ENCODE results near the gene SLC1A7. TPM values are rescaled to one million over a fixed set of nuclear protein-coding genes. Genes with fewer than 3 reads are reported as not detected.

SLC1A7 gene
- total and polyA plus RNA-seq, 2 donors (not counting 1 experiment from before 2014, with no cell fraction given): 0.10 TPM; not detected in 1

DNA sequence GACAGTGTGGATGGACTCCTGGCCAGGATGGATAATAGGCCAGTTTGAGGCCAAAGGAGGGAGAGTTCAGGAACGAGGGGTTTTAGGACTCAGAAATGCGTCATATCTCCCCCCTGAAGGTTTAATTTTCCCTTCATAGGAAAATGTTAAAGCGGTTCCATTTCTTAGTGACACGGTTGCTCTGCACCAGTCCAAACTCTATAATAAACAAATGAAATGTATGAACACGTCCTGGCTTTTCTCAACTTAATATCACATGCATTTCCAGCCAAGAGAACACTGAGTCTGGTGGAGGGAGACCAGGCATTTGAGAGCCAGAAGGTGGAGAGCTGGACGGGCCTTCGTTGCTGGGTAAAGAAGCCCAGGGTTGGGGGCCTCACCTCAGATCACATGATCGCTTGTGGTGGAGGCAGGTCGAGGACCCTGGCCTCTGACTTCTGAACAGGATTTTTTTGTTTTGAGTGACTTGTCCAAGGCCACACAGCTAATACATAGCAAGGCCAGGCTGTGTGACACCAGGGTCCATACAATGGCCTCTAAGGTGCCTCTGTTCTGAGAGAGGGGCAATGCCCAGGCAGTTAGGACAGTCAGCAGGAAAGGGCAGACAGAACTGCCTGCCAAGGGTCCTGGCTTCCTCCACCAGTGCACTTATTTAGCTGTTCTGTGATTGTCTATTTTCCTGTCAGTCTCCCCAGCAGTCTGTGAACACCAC lies 11.4 kb downstream of the SLC1A7 start:
- Histone ChIP-seq H3K4me1 (ENCODE audit: control insufficient read depth in 2 of 2, insufficient read depth in 2 of 2, low read length in 2 of 2) (no peaks in the 10 kb centered on the region), H4K20me1 (ENCODE audit: control insufficient read depth, insufficient read depth, low read length, poor library complexity, severe bottlenecking) (no peaks in the 10 kb centered on the region), H3K27me3 (replicated peaks in 1 of 4; ENCODE audit: control extremely low read depth in 1 of 4, control insufficient read depth in 3 of 4, insufficient read depth in 4 of 4, low read length in 3 of 4) (no peaks in the 10 kb centered on the region), H3K4me2 (replicated peaks; ENCODE audit: low read depth, low read length, poor library complexity, severe bottlenecking) (no peak overlapping the region), H3K36me3 (replicated peaks in 1 of 2; ENCODE audit: control extremely low read depth in 1 of 2, control insufficient read depth in 1 of 2, extremely low read depth in 1 of 2, insufficient read depth in 2 of 2, low read length in 1 of 2) (no peaks in the 10 kb centered on the region), H3K27ac (ENCODE audit: low read length in 2 of 2) (no peak overlapping the region), H2AFZ (ENCODE audit: insufficient read depth, low read depth, low read length, poor library complexity, severe bottlenecking) (no peak overlapping the region), H3K9me3 (ENCODE audit: control extremely low read depth in 1 of 3, control insufficient read depth in 2 of 3, insufficient read depth in 1 of 3, low read length in 2 of 3) (no peaks in the 10 kb centered on the region), H3K9ac (ENCODE audit: low read length) (no peak overlapping the region), H3K4me3 (ENCODE audit: control extremely low read depth in 1 of 5, extremely low read depth in 1 of 5, insufficient read depth in 1 of 5, low read depth in 2 of 5, low read length in 4 of 5) (no peak overlapping the region), H3K79me2 (ENCODE audit: control insufficient read depth, insufficient read depth, low read length) (no peaks in the 10 kb centered on the region)
- ChIA-PET CTCF (no interaction called here), POLR2A (no interaction called here)
- H3K4me1 Mint-ChIP-seq: no peaks in the 10 kb centered on the region
- no peak overlapping the region for H3K27ac Mint-ChIP-seq
- TF ChIP-seq, protein P1, sequence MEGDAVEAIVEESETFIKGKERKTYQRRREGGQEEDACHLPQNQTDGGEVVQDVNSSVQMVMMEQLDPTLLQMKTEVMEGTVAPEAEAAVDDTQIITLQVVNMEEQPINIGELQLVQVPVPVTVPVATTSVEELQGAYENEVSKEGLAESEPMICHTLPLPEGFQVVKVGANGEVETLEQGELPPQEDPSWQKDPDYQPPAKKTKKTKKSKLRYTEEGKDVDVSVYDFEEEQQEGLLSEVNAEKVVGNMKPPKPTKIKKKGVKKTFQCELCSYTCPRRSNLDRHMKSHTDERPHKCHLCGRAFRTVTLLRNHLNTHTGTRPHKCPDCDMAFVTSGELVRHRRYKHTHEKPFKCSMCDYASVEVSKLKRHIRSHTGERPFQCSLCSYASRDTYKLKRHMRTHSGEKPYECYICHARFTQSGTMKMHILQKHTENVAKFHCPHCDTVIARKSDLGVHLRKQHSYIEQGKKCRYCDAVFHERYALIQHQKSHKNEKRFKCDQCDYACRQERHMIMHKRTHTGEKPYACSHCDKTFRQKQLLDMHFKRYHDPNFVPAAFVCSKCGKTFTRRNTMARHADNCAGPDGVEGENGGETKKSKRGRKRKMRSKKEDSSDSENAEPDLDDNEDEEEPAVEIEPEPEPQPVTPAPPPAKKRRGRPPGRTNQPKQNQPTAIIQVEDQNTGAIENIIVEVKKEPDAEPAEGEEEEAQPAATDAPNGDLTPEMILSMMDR (IDR thresholded peaks at IDR 0.05): no peak
- TF ChIP-seq EZH2 (IDR thresholded peaks at IDR 0.05; ENCODE audit: borderline replicate concordance, insufficient read depth, low read depth, low read length, poor library complexity, severe bottlenecking): no peak
- DNase-seq (no peak), ATAC-seq (ENCODE audit: low read depth) (no peak)
- WGBS (ENCODE audit: insufficient coverage): 86% methylated on average over 6 of the region's 9 CpGs
- H3K9me3 Mint-ChIP-seq (ENCODE audit: insufficient read depth): no peaks in the 10 kb centered on the region
- H3K27me3 Mint-ChIP-seq: peaks cover 8% of the 10 kb centered on the region
- intact Hi-C loops (cut with micrococcal nuclease): no loop called here
- no peak overlapping the region for H3K4me3 Mint-ChIP-seq

DNA sequence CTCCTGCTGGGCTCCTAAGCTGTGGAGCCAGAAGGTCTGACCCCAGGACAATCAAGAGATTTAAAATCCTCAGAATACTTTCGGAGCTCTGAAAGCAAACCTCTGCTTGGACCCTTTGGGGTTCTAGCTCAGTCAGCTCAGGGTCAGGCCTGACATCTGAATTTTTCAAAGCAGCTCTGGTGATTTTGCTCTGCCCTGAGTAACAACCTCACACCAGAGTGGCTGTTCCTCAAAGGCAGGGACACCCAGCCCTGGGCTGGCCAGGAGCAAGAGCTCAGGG lies 11.9 kb downstream of the SLC1A7 start:
- DNase-seq: no peak
- intact Hi-C loops (cut with micrococcal nuclease): no loop called here
- Histone ChIP-seq H3K79me2 (ENCODE audit: control insufficient read depth, insufficient read depth, low read length) (no peaks in the 10 kb centered on the region), H3K9me3 (ENCODE audit: control extremely low read depth in 1 of 3, control insufficient read depth in 2 of 3, insufficient read depth in 1 of 3, low read length in 2 of 3) (no peaks in the 10 kb centered on the region), H3K27ac (ENCODE audit: low read length in 2 of 2) (no peak overlapping the region), H3K9ac (ENCODE audit: low read length) (no peak overlapping the region), H3K36me3 (replicated peaks in 1 of 2; ENCODE audit: control extremely low read depth in 1 of 2, control insufficient read depth in 1 of 2, extremely low read depth in 1 of 2, insufficient read depth in 2 of 2, low read length in 1 of 2) (no peaks in the 10 kb centered on the region), H2AFZ (ENCODE audit: insufficient read depth, low read depth, low read length, poor library complexity, severe bottlenecking) (no peak overlapping the region), H3K4me3 (ENCODE audit: control extremely low read depth in 1 of 5, extremely low read depth in 1 of 5, insufficient read depth in 1 of 5, low read depth in 2 of 5, low read length in 4 of 5) (no peak overlapping the region), H3K27me3 (replicated peaks in 1 of 4; ENCODE audit: control extremely low read depth in 1 of 4, control insufficient read depth in 3 of 4, insufficient read depth in 4 of 4, low read length in 3 of 4) (no peaks in the 10 kb centered on the region), H3K4me1 (ENCODE audit: control insufficient read depth in 2 of 2, insufficient read depth in 2 of 2, low read length in 2 of 2) (no peaks in the 10 kb centered on the region), H4K20me1 (ENCODE audit: control insufficient read depth, insufficient read depth, low read length, poor library complexity, severe bottlenecking) (no peaks in the 10 kb centered on the region), H3K4me2 (replicated peaks; ENCODE audit: low read depth, low read length, poor library complexity, severe bottlenecking) (no peak overlapping the region)
- H3K4me3 Mint-ChIP-seq: no peak overlapping the region
- peaks cover 8% of the 10 kb centered on the region for H3K27me3 Mint-ChIP-seq
- no peaks in the 10 kb centered on the region for H3K4me1 Mint-ChIP-seq
- WGBS (ENCODE audit: insufficient coverage): 100% methylated on average over 1 of the region's 1 CpG
- H3K27ac Mint-ChIP-seq: no peak overlapping the region
- H3K9me3 Mint-ChIP-seq (ENCODE audit: insufficient read depth): no peaks in the 10 kb centered on the region
- CTCF ChIA-PET: interaction anchor here (0.6 kb wide), 1 partner anchor 926 kb away, joined by 5 read pairs; no protein-coding TSS in a partner anchor
- TF ChIP-seq, protein P1 (IDR thresholded peaks at IDR 0.05): no peak
- no peak for TF ChIP-seq EZH2 (IDR thresholded peaks at IDR 0.05; ENCODE audit: borderline replicate concordance, insufficient read depth, low read depth, low read length, poor library complexity, severe bottlenecking)
- POLR2A ChIA-PET: no interaction called here
- no peak for ATAC-seq (ENCODE audit: low read depth)
